HG03280 (cell line): Measurements from ENCODE around the gene ZP2.
"Not testable (repeated sequence)": the region's sequence is repeated elsewhere in the genome, so short reads cannot be mapped to it uniquely, and the experiment has no call there.

Experiments
- ATAC-seq: cut with Tn5 transposase; IDR thresholded peaks from one replicate; pipeline ENCODE4 v1.9.1; 2021; ENCODE audit warnings: mild to moderate bottlenecking, moderate library complexity; ENCODE audit not compliant: unreplicated experiment

The ZP2 gene

GRCh38 chr16:21217121-21217520 lies 5.7 kb upstream of the ZP2 start:
- ATAC-seq, result no peak

DNA sequence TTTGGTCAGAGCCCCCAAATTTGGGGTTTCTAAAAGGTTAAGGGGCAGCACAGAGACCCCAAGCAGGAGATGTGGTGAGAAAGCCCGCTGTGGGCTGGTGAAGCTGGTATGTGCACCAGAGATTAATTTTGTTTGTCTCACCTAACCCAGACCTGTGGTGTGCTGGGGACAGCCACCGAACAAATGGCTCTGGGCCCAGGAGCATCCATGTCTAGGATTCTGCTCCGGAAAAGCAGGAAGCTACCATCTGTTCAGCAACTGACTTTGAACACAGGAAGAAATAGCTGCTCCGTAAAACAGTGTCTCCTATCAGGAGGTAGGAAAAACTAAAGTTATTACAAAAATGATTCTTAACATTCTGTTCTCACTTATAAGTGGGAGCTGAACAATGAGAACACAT lies 2.7 kb upstream of the ZP2 start:
- ATAC-seq, result no peak

- ATAC-seq, result no peak
These were observed 2.7 kb downstream of the ZP2 start for GRCh38 chr16:21208446-21209230.

GRCh38 chr16:21206550-21206949 lies 4.8 kb downstream of the ZP2 start:
- no peak for ATAC-seq

GRCh38 chr16:21205303-21205702 lies 6.1 kb downstream of the ZP2 start:
- ATAC-seq, result no peak

DNA sequence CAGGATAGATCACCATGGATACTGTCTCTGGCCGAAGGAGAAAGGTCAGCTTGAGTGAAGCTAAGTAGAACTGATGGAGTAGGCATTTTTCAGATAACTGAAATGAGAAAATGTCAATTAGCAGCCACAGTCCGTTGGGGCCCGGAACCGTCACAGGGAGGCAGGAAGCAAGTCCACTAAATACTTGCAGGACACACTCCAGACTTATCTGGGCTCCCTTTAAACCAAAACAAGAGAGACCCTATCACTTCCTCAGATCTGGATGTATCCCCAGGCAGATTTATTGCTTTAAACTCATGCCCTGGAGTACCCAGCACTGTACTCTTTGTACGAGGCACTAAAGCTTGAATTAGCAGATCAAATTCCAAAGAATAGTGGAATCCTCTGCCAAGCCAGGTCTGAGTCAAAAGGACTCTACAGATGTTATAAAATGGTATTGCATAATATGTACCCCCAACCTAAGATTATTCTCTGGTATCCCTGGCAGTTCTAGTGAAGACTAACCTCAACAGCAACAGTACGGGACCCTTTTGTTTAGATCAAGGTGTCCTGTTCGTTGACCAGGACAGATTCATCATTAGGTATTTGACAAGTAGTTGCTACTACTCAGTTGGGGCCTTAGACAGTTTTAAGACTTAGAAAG lies 8.1 kb downstream of the ZP2 start:
- no peak for ATAC-seq

DNA sequence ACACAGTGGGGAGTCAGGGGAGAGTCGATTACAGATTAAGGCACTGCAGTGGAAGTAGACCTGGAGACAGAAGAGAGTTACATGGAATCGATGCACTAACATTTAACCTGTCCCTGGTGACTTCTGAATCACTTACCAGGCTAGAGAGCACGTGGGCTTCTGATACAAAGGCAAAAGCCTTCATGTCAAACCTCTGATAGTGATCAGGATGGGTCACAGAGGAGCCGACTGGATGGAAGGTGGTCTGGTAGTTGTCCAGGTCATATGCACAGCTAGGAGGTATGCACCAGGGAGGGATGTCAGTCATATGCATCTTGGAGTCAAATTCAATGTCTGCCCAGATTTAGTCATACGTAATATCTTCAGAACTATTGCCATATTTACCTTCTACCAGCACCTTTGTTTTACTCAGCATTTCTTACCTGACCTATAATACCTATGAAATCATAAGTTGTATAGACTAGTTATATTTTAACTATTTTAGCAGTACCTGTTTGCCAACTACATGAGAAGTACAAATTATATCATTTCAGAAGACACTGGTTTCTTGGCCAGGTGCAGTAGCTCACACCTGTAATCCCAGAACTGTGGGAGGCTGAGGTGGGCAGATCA lies 11.7 kb downstream of the ZP2 start:
- no peak for ATAC-seq

DNA sequence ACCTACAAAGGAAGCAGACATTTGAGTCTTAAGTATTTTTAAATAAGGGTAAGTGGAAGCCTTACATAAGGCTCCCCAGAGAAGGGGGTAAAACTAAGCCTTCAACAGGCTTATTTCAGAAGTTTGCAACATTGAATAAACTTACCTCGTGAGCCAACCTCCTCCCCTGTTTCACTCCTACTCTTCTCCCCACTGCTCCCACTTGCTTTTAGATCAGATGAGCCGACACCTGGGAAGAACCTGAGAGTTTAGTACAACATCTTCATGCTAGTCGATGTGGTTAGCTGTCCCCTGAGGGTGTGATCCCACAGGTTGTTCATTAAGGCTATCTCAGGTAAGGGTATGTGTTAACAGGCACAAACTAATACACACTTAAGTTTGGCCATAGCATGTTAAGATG lies 13.8 kb downstream of the ZP2 start:
- no peak for ATAC-seq

DNA sequence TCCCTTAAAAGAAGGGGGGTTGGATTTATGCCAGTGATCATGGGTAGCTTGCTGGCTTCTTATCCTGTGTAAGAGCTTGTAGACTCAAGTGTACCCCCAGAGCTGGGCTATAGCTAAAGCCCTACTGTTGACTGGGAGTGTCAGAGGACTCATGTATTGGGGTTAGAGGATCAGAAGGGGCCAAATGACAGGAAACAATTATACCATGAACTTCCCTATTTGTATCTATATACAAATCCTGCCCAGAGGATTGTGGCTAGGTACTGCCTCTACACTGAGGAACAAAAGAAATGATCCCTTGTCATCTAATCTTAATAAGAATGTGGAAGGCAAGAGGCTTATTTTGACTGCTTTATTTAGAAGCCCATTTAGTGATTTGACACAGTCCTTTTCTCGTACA lies 14.3 kb downstream of the ZP2 start:
- no peak for ATAC-seq

GRCh38 chr16:21195330-21195729 lies 16.0 kb downstream of the ZP2 start:
- not testable (repeated sequence) for ATAC-seq

GRCh38 chr16:21194771-21195301 lies 16.5 kb downstream of the ZP2 start:
- ATAC-seq, result no peak

DNA sequence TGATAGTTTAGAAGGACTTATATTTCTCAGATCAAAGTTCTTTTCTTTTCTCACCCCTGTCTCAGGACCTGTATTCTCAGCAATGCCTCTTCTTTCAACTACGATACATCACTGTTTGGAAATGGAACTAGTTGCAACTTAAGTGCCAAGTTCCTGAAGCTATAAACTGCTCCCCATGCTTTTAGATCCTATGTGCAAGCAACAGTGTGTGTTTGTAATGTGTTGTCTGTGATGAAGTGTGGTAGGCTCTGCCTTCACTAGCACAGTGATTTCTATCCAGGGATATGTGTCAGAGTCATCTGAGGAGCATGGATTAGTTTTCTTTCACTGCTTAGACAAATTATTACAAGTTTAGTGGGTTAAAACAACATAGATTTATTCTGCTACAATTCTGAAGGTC lies 18.4 kb downstream of the ZP2 start:
- no peak for ATAC-seq

- ATAC-seq, result no peak
These were observed 20.8 kb downstream of the ZP2 start for GRCh38 chr16:21190599-21190998.

DNA sequence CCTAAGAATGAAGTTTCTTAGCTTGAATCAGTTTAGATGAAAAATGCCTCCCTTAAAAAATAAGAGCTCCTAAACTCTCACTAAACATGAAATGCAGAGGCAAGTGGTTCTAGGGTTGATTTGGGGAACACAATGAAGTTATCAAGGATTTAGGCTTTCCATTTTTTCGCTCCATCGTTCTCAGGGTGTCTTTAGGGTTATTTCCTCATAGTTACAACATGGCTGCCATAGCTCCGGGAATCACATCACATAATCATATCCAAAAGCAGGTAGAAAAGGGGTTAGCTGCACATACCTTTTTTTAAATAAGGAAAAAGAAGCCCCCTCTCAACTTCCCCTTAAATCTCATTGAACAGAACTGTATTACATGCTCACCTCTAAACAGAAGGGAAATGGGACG lies 21.4 kb downstream of the ZP2 start:
- ATAC-seq, result no peak

GRCh38 chr16:21189311-21189710 lies 22.1 kb downstream of the ZP2 start:
- ATAC-seq, result no peak

DNA sequence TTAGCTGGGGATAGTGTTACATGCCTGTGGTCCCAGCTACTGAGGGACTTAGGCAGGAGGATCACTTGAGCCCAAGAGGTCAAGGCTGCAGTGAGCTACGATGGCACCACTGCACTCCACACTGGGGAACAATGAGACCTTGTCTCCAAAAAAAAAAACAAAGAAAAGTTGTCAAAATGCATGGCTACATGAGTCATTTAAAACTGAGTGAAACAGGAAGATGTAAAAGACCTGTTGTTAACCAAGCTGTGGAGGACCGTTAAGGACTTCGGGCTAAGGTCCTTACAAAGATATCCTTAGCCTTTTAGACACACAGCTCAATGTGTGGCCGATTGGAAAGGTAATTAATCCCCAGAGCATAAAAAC lies 25.1 kb downstream of the ZP2 start:
- no peak for ATAC-seq

GRCh38 chr16:21185659-21186325 lies 25.6 kb downstream of the ZP2 start:
- ATAC-seq, result no peak

DNA sequence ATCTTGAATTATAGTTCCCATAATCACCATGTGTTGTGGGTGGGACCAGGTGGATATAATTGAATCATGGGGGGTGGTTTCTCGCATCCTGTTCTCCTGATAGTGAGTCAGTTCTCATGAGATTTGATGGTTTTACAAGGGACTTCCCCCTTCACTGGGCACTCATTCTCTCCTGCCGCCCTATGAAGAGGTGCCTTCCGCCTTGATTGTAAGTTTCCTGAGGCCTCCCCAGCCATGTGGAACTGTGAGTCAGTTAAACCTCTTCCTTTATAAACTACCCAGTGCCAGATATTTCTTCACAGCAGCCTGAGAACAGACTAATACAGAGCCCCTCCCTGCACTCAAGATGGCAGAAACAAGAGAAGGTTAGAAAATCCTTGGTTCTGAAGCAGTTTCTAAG lies 26.5 kb downstream of the ZP2 start:
- ATAC-seq, result no peak

GRCh38 chr16:21183995-21184394 lies 27.4 kb downstream of the ZP2 start:
- no peak for ATAC-seq

GRCh38 chr16:21179983-21180365 lies 31.4 kb downstream of the ZP2 start:
- no peak for ATAC-seq

- no peak for ATAC-seq
These were observed 32.0 kb downstream of the ZP2 start for GRCh38 chr16:21179126-21179982.
